Adrenal gland (tissue), 12 donors: Measurements from ENCODE around the gene BNC2. TPM values are rescaled to one million over a fixed set of nuclear protein-coding genes. Genes with fewer than 3 reads are reported as not detected.

Source experiments
- DNase-seq, 7 donors: peaks; one replicate each; pipeline ENCODE4 v3.0.0-alpha.2; 2019 to 2020
- H3K27ac ChIP-seq, 5 donors: fragments of 200-600 bp; sonication (generic) in 4 of 5; 1 replicate in 3 of 5; 2 replicates in 2 of 5; pipeline versions ENCODE4 v1.5.1 to v1.8.0; 2016 to 2020; ENCODE audit warnings: mild to moderate bottlenecking in 1 of 5
- H3K27me3 ChIP-seq: fragments of 200-600 bp; 2 replicates; pipeline ENCODE4 v1.8.0; 2021
- H3K36me3 ChIP-seq, 2 donors: fragments of 200-600 bp; replicated peaks in 1 of 2; 1 replicate in 1 of 2; 2 replicates in 1 of 2; pipeline versions ENCODE4 v1.5.1 to v1.8.0; 2018 to 2022
- H3K4me1 ChIP-seq, 2 donors: fragments of 200-600 bp; replicated peaks in 1 of 2; 1 replicate in 1 of 2; 2 replicates in 1 of 2; pipeline versions ENCODE4 v1.5.1 to v1.8.0; 2018 to 2021
- H3K4me3 ChIP-seq, 4 donors: fragments of 200-600 bp; sonication (generic) in 3 of 4; one replicate each; pipeline ENCODE4 v1.5.1; 2016 to 2018
- H3K9me3 ChIP-seq, 3 donors: fragments of 200-600 bp; sonication (generic) in 1 of 3; replicated peaks in 1 of 3; 1 replicate in 2 of 3; 2 replicates in 1 of 3; pipeline versions ENCODE4 v1.5.1 to v1.8.0; 2016 to 2021
- POLR2A ChIP-seq, 2 donors: fragments of 450-650 bp; IDR thresholded peaks; one replicate each; pipeline ENCODE4 v1.6.1; 2017; ENCODE audit warnings: antibody characterized with exemption in 2 of 2, mild to moderate bottlenecking in 2 of 2, moderate library complexity in 1 of 2
- WGBS, 4 donors: extraction: QIAGEN DNeasy Blood & Tissue Kit in 2 of 4; methylation state at CpG; one replicate each; pipeline versions ENCODE4 v1.1.5 to v1.1.7; 2013 to 2017; 5-methylcytosine and 5-hydroxymethylcytosine counted together
- intact Hi-C, 2 donors: fragments of 100-400 bp; cut with DNase I; formaldehyde crosslinking; loops; one replicate each; pipeline versions ENCODE4 v1.14.1 to v1.15.0; 2022 to 2023
- polyA plus RNA-seq, 3 donors: library from polyadenylated mRNA; stranded (reverse); fragments of 200-250 nt in 2 of 3; fragments of 350-450 nt in 1 of 3; fragmentation: Illumina TruSeq in 1 of 3; extraction: RNeasy Lipid Tissue Mini Kit (QIAGEN cat#74804) in 1 of 3; gene quantifications; one replicate each; pipeline ENCODE4 v1.2.3, GENCODE V29; 2013 to 2014
- total RNA-seq, 9 donors: library from RNA; depleted of rRNA in 4 of 9; stranded (reverse); fragments of >200 nt in 4 of 9; fragments of 120-200 nt in 1 of 9; fragmentation: NEBNext Ultra II Directional in 1 of 9; extraction: Animal tissue kit (Norgen Biotek cat#: 25700) in 1 of 9; gene quantifications; one replicate each; pipeline versions ENCODE4 v1.1.0 to v1.2.4, GENCODE V29; 2013 to 2023
- TF ChIP-seq, protein P1 (sequence below), 6 experiments: fragments of 450-650 bp in 4 of 6; fragments of 200-600 bp in 2 of 6; sonication (generic) in 1 of 6; IDR thresholded peaks; 1 replicate in 5 of 6; 2 replicates in 1 of 6; pipeline versions ENCODE4 v1.5.1 to v1.8.0; 2016 to 2021; ENCODE audit warnings: antibody characterized with exemption in 6 of 6, mild to moderate bottlenecking in 2 of 6, moderate library complexity in 1 of 6
- donor health status: healthy with polysubstance abuse.
- donor health status: Bipolar disorder and iron deficiency.
- donor health status: DM: yes; HTN: yes; CAD: no.
- donor health status: DM: no; HTN: no; CAD: no.
- donor health status: DM: no; HTN: no; CAD: no.
- donor health status: DM: yes; HTN: yes; CAD: no.

Gene BNC2
- total and polyA plus RNA-seq, 12 donors: 1.1 to 11.1 (median 5.0) TPM

DNA sequence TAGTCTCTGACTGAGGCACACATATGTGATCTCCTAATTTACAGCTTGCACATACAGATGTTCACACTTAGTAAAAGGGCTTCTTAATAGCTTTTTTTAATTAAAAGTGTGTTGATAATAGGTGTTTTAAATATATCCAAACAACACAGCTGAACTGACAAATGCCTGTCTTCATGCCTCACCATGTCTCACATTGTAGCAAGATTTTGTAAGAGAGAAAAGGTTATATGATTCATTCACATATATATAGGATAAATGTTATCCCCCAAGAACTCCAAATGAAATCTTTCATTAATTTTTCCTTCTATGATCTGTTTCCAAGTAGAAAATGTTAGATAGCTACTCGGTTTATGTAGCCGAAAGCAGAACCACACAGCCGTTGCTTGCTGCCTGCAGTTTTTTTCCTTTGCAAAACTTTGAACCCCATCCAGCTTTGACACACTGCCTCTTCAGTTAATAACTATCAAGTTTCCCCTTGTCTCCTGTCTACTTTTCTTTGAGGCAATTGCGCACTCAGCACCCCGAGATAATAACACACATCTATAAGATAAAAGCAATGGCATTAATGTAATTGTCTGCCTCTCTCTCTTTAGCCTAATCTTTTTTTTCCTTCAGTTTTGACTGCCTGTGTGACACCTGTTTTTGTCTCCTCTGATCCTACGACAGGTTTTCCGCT lies 299.2 kb downstream of the BNC2 start:
- Histone ChIP-seq H3K27me3 (no peaks in the 10 kb centered on the region), H3K36me3 (no peaks in the 10 kb centered on the region), H3K4me1 (peaks cover 0 to 5% of the 10 kb centered on the region in 2 donors), H3K9me3 (no peaks in the 10 kb centered on the region), H3K4me3 (no peak overlapping the region), H3K27ac (no peak overlapping the region)
- WGBS, 4 donors: 70 to 80% (median 76%) methylated on average over 7 of the region's 7 CpGs
- intact Hi-C loops: no loop called here
- no peak for DNase-seq
- TF ChIP-seq, protein P1, sequence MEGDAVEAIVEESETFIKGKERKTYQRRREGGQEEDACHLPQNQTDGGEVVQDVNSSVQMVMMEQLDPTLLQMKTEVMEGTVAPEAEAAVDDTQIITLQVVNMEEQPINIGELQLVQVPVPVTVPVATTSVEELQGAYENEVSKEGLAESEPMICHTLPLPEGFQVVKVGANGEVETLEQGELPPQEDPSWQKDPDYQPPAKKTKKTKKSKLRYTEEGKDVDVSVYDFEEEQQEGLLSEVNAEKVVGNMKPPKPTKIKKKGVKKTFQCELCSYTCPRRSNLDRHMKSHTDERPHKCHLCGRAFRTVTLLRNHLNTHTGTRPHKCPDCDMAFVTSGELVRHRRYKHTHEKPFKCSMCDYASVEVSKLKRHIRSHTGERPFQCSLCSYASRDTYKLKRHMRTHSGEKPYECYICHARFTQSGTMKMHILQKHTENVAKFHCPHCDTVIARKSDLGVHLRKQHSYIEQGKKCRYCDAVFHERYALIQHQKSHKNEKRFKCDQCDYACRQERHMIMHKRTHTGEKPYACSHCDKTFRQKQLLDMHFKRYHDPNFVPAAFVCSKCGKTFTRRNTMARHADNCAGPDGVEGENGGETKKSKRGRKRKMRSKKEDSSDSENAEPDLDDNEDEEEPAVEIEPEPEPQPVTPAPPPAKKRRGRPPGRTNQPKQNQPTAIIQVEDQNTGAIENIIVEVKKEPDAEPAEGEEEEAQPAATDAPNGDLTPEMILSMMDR (IDR thresholded peaks at IDR 0.05): no peak
- no peak for TF ChIP-seq POLR2A (IDR thresholded peaks at IDR 0.05)

DNA sequence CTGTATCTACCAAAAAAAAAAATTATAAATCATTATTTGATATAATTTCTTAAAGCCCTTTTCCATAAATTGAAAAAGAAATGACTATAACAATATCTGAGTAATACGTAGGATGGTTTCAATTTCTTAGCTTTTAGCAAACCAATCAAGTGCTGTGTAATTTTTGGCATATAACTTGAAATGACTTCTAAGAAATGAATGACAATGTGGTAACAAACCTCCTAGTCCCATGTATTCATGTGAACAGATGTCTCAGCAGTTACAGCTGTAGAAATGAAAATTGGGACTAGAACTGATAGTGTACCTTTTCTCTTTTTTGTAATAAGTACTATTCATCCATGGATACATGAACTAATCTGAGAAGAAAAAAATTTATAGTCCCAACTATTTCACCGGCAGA lies 307.0 kb downstream of the BNC2 start:
- H3K4me1 ChIP-seq: no peaks in the 10 kb centered on the region
- 93 to 99% (median 96%) methylated on average over 2 of the region's 2 CpGs for WGBS, 4 donors
- intact Hi-C loops: no loop called here
- no peaks in the 10 kb centered on the region for H3K27me3 ChIP-seq
- no peaks in the 10 kb centered on the region for H3K36me3 ChIP-seq
- no peaks in the 10 kb centered on the region for H3K9me3 ChIP-seq
- no peak for TF ChIP-seq POLR2A (IDR thresholded peaks at IDR 0.05)
- TF ChIP-seq, protein P1 (IDR thresholded peaks at IDR 0.05): no peak
- DNase-seq: no peak
- no peak overlapping the region for H3K4me3 ChIP-seq
- no peak overlapping the region for H3K27ac ChIP-seq

DNA sequence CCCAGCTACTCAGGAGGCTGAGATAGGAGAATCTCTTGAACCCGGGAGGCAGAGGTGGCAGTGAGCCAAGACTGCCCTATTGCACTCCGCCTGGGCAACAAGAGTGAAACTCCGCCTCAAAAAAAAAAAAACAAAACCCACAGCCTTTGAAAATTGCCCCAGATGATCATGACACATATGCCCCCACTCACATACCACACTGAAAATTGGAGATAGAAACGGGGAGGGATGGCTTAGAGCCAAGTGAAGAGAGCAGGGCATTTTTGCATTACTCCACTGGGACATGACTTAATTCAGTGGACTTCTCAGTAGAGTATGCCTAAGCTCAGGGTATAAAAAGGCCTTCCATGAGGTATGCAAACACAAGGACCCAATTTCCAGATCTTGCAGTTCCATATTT lies 309.3 kb downstream of the BNC2 start:
- intact Hi-C loops: no loop called here
- Histone ChIP-seq H3K4me1 (no peaks in the 10 kb centered on the region), H3K27me3 (no peaks in the 10 kb centered on the region), H3K4me3 (no peak overlapping the region), H3K36me3 (no peaks in the 10 kb centered on the region), H3K27ac (no peak overlapping the region), H3K9me3 (no peaks in the 10 kb centered on the region)
- WGBS, 4 donors: 72 to 92% (median 84%) methylated on average over 4 of the region's 4 CpGs
- no peak for TF ChIP-seq POLR2A (IDR thresholded peaks at IDR 0.05)
- TF ChIP-seq, protein P1 (IDR thresholded peaks at IDR 0.05): no peak
- no peak for DNase-seq

DNA sequence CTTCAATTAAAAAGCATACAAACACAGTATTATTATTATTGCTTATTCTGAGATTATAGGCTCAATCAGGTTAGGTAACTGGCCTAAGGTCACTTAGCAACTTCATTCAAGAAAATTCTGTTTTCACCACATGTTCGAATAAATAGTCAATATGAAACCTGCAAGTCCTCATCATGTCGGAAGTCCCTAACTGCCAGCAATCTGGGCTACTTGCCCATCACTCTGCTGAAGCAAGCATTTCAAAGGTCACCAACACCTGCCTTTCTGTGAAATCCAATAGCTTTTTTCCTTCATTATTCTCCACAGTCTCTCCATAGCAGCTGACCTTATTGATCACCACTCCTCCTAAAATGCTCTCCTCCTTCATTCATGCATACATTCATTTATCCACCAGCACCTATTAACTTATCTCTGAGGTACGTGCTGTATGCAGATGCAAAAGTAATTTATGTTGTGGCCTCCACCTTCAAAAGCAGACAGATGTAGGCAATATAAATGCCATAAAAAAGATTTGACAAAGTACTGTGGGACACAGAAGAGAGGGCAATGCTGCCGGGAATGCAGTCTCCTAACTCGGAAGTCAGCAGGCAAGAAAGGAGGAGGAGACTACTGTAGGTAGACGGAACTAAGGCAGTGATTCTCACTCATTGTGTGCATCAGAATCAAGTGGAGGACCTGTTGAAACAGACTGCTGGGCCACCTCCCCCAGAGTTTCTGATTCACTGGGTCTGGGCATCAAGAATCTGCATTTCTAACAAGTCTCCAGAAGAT lies 310.9 kb downstream of the BNC2 start:
- Histone ChIP-seq H3K27me3 (no peaks in the 10 kb centered on the region), H3K4me3 (no peak overlapping the region), H3K9me3 (no peaks in the 10 kb centered on the region), H3K4me1 (no peaks in the 10 kb centered on the region), H3K27ac (no peak overlapping the region), H3K36me3 (no peaks in the 10 kb centered on the region)
- intact Hi-C loops: no loop called here
- no peak for DNase-seq
- 74 to 79% (median 76%) methylated on average over 6 of the region's 6 CpGs for WGBS, 4 donors
- no peak for TF ChIP-seq POLR2A (IDR thresholded peaks at IDR 0.05)
- TF ChIP-seq, protein P1 (IDR thresholded peaks at IDR 0.05): no peak
